Measurements from ENCODE around the gene PHF21B.

GRCh38 chr22:44999231-44999630 is 10.6 kb downstream of the PHF21B start:
- TF ChIP-seq TEAD4 (IDR thresholded peaks at IDR 0.05) (no peak), USF1 (IDR thresholded peaks at IDR 0.05) (no peak), YY1 (IDR thresholded peaks at IDR 0.05; ENCODE audit: low read depth) (no peak), MAX (IDR thresholded peaks at IDR 0.05) (no peak), REST (IDR thresholded peaks at IDR 0.05; ENCODE audit: low read depth) (no peak), NFIC (IDR thresholded peaks at IDR 0.05) (no peak), TAF1 (IDR thresholded peaks at IDR 0.05; ENCODE audit: low read depth) (no peak), EP300 (IDR thresholded peaks at IDR 0.05; ENCODE audit: borderline replicate concordance) (no peak), ZBTB7A (IDR thresholded peaks at IDR 0.05; ENCODE audit: low read depth) (no peak), FOXM1 (IDR thresholded peaks at IDR 0.05; ENCODE audit: borderline replicate concordance, low read depth) (no peak)

All from Ishikawa (cell line).